ENCODE data around the gene PACSIN1.

- TF ChIP-seq CTCF (IDR thresholded peaks at IDR 0.05; ENCODE audit: low read depth, low read length) = no peak
- TF ChIP-seq EZH2phosphoT487 (IDR thresholded peaks at IDR 0.05; ENCODE audit: low read depth) = no peak
Observed at GRCh38 chr6:34543421-34543820, 77.5 kb downstream of the PACSIN1 start.
